SKM-1 treated with dmso at 0.1 percent for 144 hours (cell line): Measurements from ENCODE around the gene ABCF3.
A peak's percentile ranks its signal among the peaks of the same experiment; 100 is the strongest.

ENCODE experiments used
- DNase-seq: peaks from one replicate; lab custom pipeline; 2025; ENCODE audit not compliant: unreplicated experiment; lab: John Stamatoyannopoulos, UW

The ABCF3 gene

GRCh38 chr3:184184546-184185230 lies 1.3 kb upstream of the ABCF3 start:
- no peak for DNase-seq

GRCh38 chr3:184185461-184186183 lies 377 bp upstream of the ABCF3 start:
- peak; percentile 96 for DNase-seq

- no peak for DNase-seq
These were observed 856 bp downstream of the ABCF3 start for GRCh38 chr3:184186902-184187207.

- DNase-seq, result no peak
These were observed 2.1 kb downstream of the ABCF3 start for GRCh38 chr3:184188080-184188479.

- DNase-seq, result no peak
These were observed 3.4 kb downstream of the ABCF3 start for GRCh38 chr3:184189421-184189820.

- no peak for DNase-seq
These were observed 6.9 kb downstream of the ABCF3 start for GRCh38 chr3:184192889-184193288.

- no peak for DNase-seq
These were observed 8.1 kb downstream of the ABCF3 start for GRCh38 chr3:184193991-184194539.

GRCh38 chr3:184196536-184196935 lies 10.5 kb downstream of the ABCF3 start:
- no peak for DNase-seq

- no peak for DNase-seq
These were observed 12.5 kb downstream of the ABCF3 start for GRCh38 chr3:184198509-184198908.

- no peak for DNase-seq
These were observed 14.8 kb downstream of the ABCF3 start for GRCh38 chr3:184200825-184201224.

- no peak for DNase-seq
These were observed 17.5 kb downstream of the ABCF3 start for GRCh38 chr3:184203526-184203925.

- DNase-seq, result no peak
These were observed 23.3 kb downstream of the ABCF3 start for GRCh38 chr3:184209146-184209923.

- DNase-seq, result no peak
These were observed 25.3 kb downstream of the ABCF3 start for GRCh38 chr3:184211297-184211696.

GRCh38 chr3:184211718-184212117 lies 25.7 kb downstream of the ABCF3 start:
- DNase-seq, result no peak

GRCh38 chr3:184218814-184219213 lies 32.8 kb downstream of the ABCF3 start:
- DNase-seq, result no peak

- no peak for DNase-seq
These were observed 36.5 kb downstream of the ABCF3 start for GRCh38 chr3:184222521-184222920.

- DNase-seq, result no peak
These were observed 37.9 kb downstream of the ABCF3 start for GRCh38 chr3:184223946-184224345.

- peak; percentile 8 for DNase-seq
These were observed 41.5 kb downstream of the ABCF3 start for GRCh38 chr3:184227481-184227935.

GRCh38 chr3:184228376-184229137 lies 42.6 kb downstream of the ABCF3 start:
- DNase-seq, result no peak

- no peak for DNase-seq
These were observed 43.5 kb downstream of the ABCF3 start, which contains the start of gene VWA5B2 for GRCh38 chr3:184229394-184230080. Gene VWA5B2, plus strand, starts transcription at chr3:184229585. Its CDS starts 944 bp downstream, at chr3:184230529.
